ENCODE measurements around the gene TACC2.
"Not testable (repeated sequence)": the region's sequence is repeated elsewhere in the genome, so short reads cannot be mapped to it uniquely, and the experiment has no call there.

DNA sequence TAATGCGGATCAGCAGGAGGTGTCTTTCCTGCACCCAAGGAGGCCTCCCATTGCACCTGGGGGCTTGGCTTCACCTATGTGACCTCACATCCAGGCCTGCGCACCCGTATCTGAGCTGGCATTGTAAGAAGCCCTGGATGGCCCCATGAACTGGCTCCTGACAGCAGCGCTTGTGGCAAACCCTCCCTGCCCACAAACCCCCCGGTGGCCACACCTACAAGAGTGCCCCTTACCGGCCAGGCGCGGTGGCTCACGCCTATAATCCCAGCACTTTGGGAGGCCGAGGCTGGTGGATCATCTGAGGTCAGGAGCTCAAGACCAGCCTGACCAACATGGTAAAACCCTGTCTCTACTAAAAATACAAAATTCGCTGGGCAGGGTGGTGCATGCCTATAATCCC is 107.2 kb downstream of the TACC2 start:
- TF ChIP-seq, protein P1, sequence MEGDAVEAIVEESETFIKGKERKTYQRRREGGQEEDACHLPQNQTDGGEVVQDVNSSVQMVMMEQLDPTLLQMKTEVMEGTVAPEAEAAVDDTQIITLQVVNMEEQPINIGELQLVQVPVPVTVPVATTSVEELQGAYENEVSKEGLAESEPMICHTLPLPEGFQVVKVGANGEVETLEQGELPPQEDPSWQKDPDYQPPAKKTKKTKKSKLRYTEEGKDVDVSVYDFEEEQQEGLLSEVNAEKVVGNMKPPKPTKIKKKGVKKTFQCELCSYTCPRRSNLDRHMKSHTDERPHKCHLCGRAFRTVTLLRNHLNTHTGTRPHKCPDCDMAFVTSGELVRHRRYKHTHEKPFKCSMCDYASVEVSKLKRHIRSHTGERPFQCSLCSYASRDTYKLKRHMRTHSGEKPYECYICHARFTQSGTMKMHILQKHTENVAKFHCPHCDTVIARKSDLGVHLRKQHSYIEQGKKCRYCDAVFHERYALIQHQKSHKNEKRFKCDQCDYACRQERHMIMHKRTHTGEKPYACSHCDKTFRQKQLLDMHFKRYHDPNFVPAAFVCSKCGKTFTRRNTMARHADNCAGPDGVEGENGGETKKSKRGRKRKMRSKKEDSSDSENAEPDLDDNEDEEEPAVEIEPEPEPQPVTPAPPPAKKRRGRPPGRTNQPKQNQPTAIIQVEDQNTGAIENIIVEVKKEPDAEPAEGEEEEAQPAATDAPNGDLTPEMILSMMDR (IDR thresholded peaks at IDR 0.05; ENCODE audit: insufficient read depth, low read length, poor library complexity, severe bottlenecking) = not testable (repeated sequence)
- TF ChIP-seq EZH2phosphoT487 (conservative IDR thresholded peaks at IDR 0.05; ENCODE audit: low read length) = not testable (repeated sequence)
